GM12892 (cell line): ENCODE data around the gene SAV1.

ENCODE experiments used
- POLR2A ChIP-seq: IDR thresholded peaks from 2 replicates; pipeline ENCODE4 v1.6.1; 2011; ENCODE audit warnings: low read depth, low read length, control low read depth
- POLR2AphosphoS5 ChIP-seq: IDR thresholded peaks from 2 replicates; pipeline ENCODE4 v1.6.1; 2011; ENCODE audit warnings: low read depth, low read length, control low read depth
- TAF1 ChIP-seq: IDR thresholded peaks from 2 replicates; pipeline ENCODE4 v1.6.1; 2011; ENCODE audit warnings: low read depth, mild to moderate bottlenecking, control low read depth, low read length, borderline replicate concordance

DNA sequence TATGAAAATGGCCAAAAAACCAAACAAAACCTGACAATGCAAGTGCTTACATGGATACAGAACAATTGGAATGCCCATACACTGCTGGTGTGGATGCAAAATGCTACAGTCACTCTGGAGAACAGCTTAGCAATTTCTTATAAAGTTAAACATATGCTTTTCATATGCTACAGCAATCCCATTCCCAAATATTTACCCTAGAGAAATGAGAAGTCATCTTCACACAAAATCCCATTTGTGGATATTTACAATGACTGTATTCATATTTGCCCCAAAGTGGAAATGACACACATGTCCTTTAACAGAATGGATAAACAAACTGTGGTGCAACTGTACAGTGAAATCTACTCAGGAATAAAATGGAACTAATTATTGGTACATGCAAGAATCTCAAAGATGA is 20.4 kb downstream of the SAV1 start:
- TF ChIP-seq POLR2A (no peak), POLR2AphosphoS5 (no peak), TAF1 (no peak)
